GM19025 (cell line): ENCODE results near the gene PNPO.
"Not testable (repeated sequence)": the region's sequence is repeated elsewhere in the genome, so short reads cannot be mapped to it uniquely, and the experiment has no call there.

Experiments used
- ATAC-seq: cut with Tn5 transposase; IDR thresholded peaks from one replicate; pipeline ENCODE4 v1.9.1; 2021; ENCODE audit warnings: mild to moderate bottlenecking, low read depth, moderate library complexity; ENCODE audit not compliant: unreplicated experiment

PNPO gene

GRCh38 chr17:47917581-47917980 is 23.8 kb upstream of the PNPO start:
- ATAC-seq = no peak

GRCh38 chr17:47918006-47918405 is 23.4 kb upstream of the PNPO start:
- no peak for ATAC-seq

- no peak for ATAC-seq
Observed at GRCh38 chr17:47918991-47919390, 22.4 kb upstream of the PNPO start.

GRCh38 chr17:47919889-47920288 is 21.5 kb upstream of the PNPO start:
- ATAC-seq = not testable (repeated sequence)

- ATAC-seq = no peak
Observed at GRCh38 chr17:47924785-47925677, 16.3 kb upstream of the PNPO start.

- ATAC-seq = no peak
Observed at GRCh38 chr17:47925678-47925988, 15.7 kb upstream of the PNPO start.

- ATAC-seq = no peak
Observed at GRCh38 chr17:47927821-47928400, 13.5 kb upstream of the PNPO start.

GRCh38 chr17:47928415-47928814 is 13.0 kb upstream of the PNPO start:
- no peak for ATAC-seq

- ATAC-seq = no peak
Observed at GRCh38 chr17:47929218-47930000, 12.0 kb upstream of the PNPO start.

GRCh38 chr17:47931848-47932247 is 9.5 kb upstream of the PNPO start:
- no peak for ATAC-seq

GRCh38 chr17:47934856-47935255 is 6.5 kb upstream of the PNPO start:
- ATAC-seq = no peak

GRCh38 chr17:47935468-47935867 is 5.9 kb upstream of the PNPO start:
- ATAC-seq = not testable (repeated sequence)

GRCh38 chr17:47935961-47936360 is 5.4 kb upstream of the PNPO start:
- ATAC-seq = no peak

GRCh38 chr17:47937941-47938340 is 3.4 kb upstream of the PNPO start:
- ATAC-seq = no peak

- no peak for ATAC-seq
Observed at GRCh38 chr17:47942096-47942510, 732 bp downstream of the PNPO start.

GRCh38 chr17:47942568-47942967 is 1.2 kb downstream of the PNPO start:
- no peak for ATAC-seq

GRCh38 chr17:47945080-47945479 is 3.7 kb downstream of the PNPO start:
- ATAC-seq = no peak

GRCh38 chr17:47945529-47946508 is 4.4 kb downstream of the PNPO start:
- no peak for ATAC-seq

- ATAC-seq = no peak
Observed at GRCh38 chr17:47946516-47946915, 5.1 kb downstream of the PNPO start.

- ATAC-seq = peak; percentile 41
Observed at GRCh38 chr17:47946929-47947397, 5.6 kb downstream of the PNPO start.
